ENCODE measurements around the gene SLC27A4. TPM values are rescaled to one million over a fixed set of nuclear protein-coding genes. Genes with fewer than 3 reads are reported as not detected.

The SLC27A4 gene
- total and polyA plus RNA-seq, 10 of the 15 experiments (the other 5 are each of a cell fraction or from before 2014, with no cell fraction given), result 0.13 to 14.0 (median 7.6) TPM

- peaks cover 6% of the 10 kb centered on the region for H3K4me1 ChIP-seq (ENCODE audit: control insufficient read depth, insufficient read depth, low read length)
- ChIA-PET POLR2A (no interaction called here), RAD21 (ENCODE audit: unreplicated experiment) (interaction anchor here (0.6 kb wide), 1 partner anchor 651 kb away, joined by 3 read pairs; no protein-coding TSS in a partner anchor), SMC1A (ENCODE audit: uncharacterized antibody, unreplicated experiment) (no interaction called here), CTCF (interaction anchor here (1.3 to 2.4 kb wide), 3 partner anchors 9 to 18 kb away, joined by 3 to 8 read pairs (median 3); no protein-coding TSS in a partner anchor)
- FAIRE-seq, result no peak
- H3K4me2 ChIP-seq (ENCODE audit: control insufficient read depth, insufficient read depth), result peak overlapping the region; percentile 72
- no peak for DNase-seq (ENCODE audit: low read depth, low spot score)
- no peaks in the 10 kb centered on the region for H3K27me3 ChIP-seq (replicated peaks in 1 of 2; ENCODE audit: control insufficient read depth in 2 of 2, insufficient read depth in 2 of 2, low read length in 1 of 2)
- peaks cover 1 to 8% of the 10 kb centered on the region in 2 experiments for H3K36me3 ChIP-seq (ENCODE audit: control insufficient read depth in 2 of 2, insufficient read depth in 2 of 2, low read length in 1 of 2)
- no TSS peak for BruUV-seq (replicated peaks)
- WGBS (ENCODE audit: insufficient coverage, insufficient replicate concordance, low lambda C conversion rate, missing lambda C conversion rate), result 51% methylated on average over 12 of the region's 12 CpGs
- intact Hi-C loops (cut with micrococcal nuclease; ENCODE audit: unreplicated experiment), result no loop called here
- no peak overlapping the region for H2AFZ ChIP-seq (ENCODE audit: control insufficient read depth, low read depth, low read length)
- in situ Hi-C loops (cut with MboI), result no loop called here
- no peak overlapping the region for H3K27ac ChIP-seq (ENCODE audit: control insufficient read depth, insufficient read depth)
- peak overlapping the region; percentile 65 for H3K9ac ChIP-seq (ENCODE audit: control insufficient read depth, insufficient read depth, low read length)
- H3K4me3 ChIP-seq, result peak overlapping the region; percentile 96
- peaks cover 29% of the 10 kb centered on the region for H3K79me2 ChIP-seq (ENCODE audit: control insufficient read depth, insufficient read depth, low read length)
- no peaks in the 10 kb centered on the region for H4K20me1 ChIP-seq (ENCODE audit: control insufficient read depth, insufficient read depth)
- no peak for ATAC-seq
- no peaks in the 10 kb centered on the region for H3K9me3 ChIP-seq (replicated peaks; ENCODE audit: control insufficient read depth, insufficient read depth, low read length)
- TF ChIP-seq CBX3 (IDR thresholded peaks at IDR 0.05; ENCODE audit: borderline replicate concordance, low read depth) (no peak), BACH1 (IDR thresholded peaks at IDR 0.05; ENCODE audit: borderline replicate concordance) (no peak), PRDM15 (CRISPR knock-in tag; IDR thresholded peaks at IDR 0.05) (no peak), MTA3 (IDR thresholded peaks at IDR 0.05; ENCODE audit: borderline replicate concordance, low read length) (no peak), SREBF1 (IDR thresholded peaks at IDR 0.05; ENCODE audit: low read length) (no peak), ZNF384 (IDR thresholded peaks at IDR 0.05; ENCODE audit: borderline replicate concordance, low read depth, low read length) (no peak), ZNF207 (IDR thresholded peaks at IDR 0.05; ENCODE audit: borderline replicate concordance) (no peak), MTA2 (IDR thresholded peaks at IDR 0.05; ENCODE audit: low read depth) (no peak), SUPT20H (IDR thresholded peaks at IDR 0.05; ENCODE audit: borderline replicate concordance, control insufficient read depth, low read depth, low read length) (no peak), EGR1 (IDR thresholded peaks at IDR 0.05; ENCODE audit: borderline replicate concordance in 1 of 2, low read depth in 2 of 2, low read length in 2 of 2) (no peak), RUNX3 (IDR thresholded peaks at IDR 0.05; ENCODE audit: low read length) (no peak), SMARCA5 (IDR thresholded peaks at IDR 0.05) (no peak), ATF7 (IDR thresholded peaks at IDR 0.05; ENCODE audit: low read depth) (no peak), TCF12 (IDR thresholded peaks at IDR 0.05; ENCODE audit: low read depth, low read length) (no peak), ZNF622 (IDR thresholded peaks at IDR 0.05) (no peak), NRF1 (conservative IDR thresholded peaks at IDR 0.05; ENCODE audit: low read depth, low read length) (no peak)
- TF ChIP-seq, protein P1, sequence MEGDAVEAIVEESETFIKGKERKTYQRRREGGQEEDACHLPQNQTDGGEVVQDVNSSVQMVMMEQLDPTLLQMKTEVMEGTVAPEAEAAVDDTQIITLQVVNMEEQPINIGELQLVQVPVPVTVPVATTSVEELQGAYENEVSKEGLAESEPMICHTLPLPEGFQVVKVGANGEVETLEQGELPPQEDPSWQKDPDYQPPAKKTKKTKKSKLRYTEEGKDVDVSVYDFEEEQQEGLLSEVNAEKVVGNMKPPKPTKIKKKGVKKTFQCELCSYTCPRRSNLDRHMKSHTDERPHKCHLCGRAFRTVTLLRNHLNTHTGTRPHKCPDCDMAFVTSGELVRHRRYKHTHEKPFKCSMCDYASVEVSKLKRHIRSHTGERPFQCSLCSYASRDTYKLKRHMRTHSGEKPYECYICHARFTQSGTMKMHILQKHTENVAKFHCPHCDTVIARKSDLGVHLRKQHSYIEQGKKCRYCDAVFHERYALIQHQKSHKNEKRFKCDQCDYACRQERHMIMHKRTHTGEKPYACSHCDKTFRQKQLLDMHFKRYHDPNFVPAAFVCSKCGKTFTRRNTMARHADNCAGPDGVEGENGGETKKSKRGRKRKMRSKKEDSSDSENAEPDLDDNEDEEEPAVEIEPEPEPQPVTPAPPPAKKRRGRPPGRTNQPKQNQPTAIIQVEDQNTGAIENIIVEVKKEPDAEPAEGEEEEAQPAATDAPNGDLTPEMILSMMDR (IDR thresholded peaks at IDR 0.05 in 2 of 3, conservative IDR thresholded peaks at IDR 0.05 in 1 of 3; ENCODE audit: control insufficient read depth in 2 of 3, extremely low read depth in 1 of 3, insufficient read depth in 1 of 3, low read depth in 3 of 3, low read length in 3 of 3), result no peak
- TF ChIP-seq, protein P2, sequence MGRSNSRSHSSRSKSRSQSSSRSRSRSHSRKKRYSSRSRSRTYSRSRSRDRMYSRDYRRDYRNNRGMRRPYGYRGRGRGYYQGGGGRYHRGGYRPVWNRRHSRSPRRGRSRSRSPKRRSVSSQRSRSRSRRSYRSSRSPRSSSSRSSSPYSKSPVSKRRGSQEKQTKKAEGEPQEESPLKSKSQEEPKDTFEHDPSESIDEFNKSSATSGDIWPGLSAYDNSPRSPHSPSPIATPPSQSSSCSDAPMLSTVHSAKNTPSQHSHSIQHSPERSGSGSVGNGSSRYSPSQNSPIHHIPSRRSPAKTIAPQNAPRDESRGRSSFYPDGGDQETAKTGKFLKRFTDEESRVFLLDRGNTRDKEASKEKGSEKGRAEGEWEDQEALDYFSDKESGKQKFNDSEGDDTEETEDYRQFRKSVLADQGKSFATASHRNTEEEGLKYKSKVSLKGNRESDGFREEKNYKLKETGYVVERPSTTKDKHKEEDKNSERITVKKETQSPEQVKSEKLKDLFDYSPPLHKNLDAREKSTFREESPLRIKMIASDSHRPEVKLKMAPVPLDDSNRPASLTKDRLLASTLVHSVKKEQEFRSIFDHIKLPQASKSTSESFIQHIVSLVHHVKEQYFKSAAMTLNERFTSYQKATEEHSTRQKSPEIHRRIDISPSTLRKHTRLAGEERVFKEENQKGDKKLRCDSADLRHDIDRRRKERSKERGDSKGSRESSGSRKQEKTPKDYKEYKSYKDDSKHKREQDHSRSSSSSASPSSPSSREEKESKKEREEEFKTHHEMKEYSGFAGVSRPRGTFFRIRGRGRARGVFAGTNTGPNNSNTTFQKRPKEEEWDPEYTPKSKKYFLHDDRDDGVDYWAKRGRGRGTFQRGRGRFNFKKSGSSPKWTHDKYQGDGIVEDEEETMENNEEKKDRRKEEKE (IDR thresholded peaks at IDR 0.05), result no peak
Observed at GRCh38 chr9:128323791-128324190, 16.5 kb upstream of the SLC27A4 start.

All from GM12878 (cell line).